Measurements from ENCODE around the gene CTSH. TPM values are rescaled to one million over a fixed set of nuclear protein-coding genes. Genes with fewer than 3 reads are reported as not detected.

Gene CTSH
- polyA plus RNA-seq, 1 donor (not counting 4 experiments of a cell fraction or from before 2014, with no cell fraction given): 23.0 TPM

GRCh38 chr15:78949461-78949860 lies 4.6 kb upstream of the CTSH start:
- H3K4me1 ChIP-seq (ENCODE audit: control insufficient read depth, extremely low read depth, insufficient read depth, low read length): peaks cover 21% of the 10 kb centered on the region
- no peak overlapping the region for H3K27ac ChIP-seq (ENCODE audit: control insufficient read depth, insufficient read depth, low read length)
- dilution Hi-C loops (cut with MboI; ENCODE audit: extremely low pct_ligation_motif_present, low sequenced_read_pairs): no loop called here
- H3K4me3 ChIP-seq (ENCODE audit: control insufficient read depth in 2 of 3, extremely low read depth in 1 of 3, insufficient read depth in 2 of 3, low read depth in 1 of 3, low read length in 3 of 3): no peak overlapping the region
- peaks cover 2% of the 10 kb centered on the region for H3K9me1 ChIP-seq (ENCODE audit: control insufficient read depth, extremely low read depth, insufficient read depth, low read length)
- no peak overlapping the region for H3K9ac ChIP-seq (ENCODE audit: control insufficient read depth, extremely low read depth, insufficient read depth, low read length)
- FAIRE-seq (no peak), DNase-seq (ENCODE audit: low read depth, low spot score) (no peak)
- H2AFZ ChIP-seq (ENCODE audit: control insufficient read depth, low read length): no peak overlapping the region
- TF ChIP-seq CTCF (optimal IDR thresholded peaks at IDR 0.05 in 1 of 3, IDR thresholded peaks at IDR 0.05 in 1 of 3, conservative IDR thresholded peaks at IDR 0.05 in 1 of 3; ENCODE audit: extremely low read depth in 1 of 3, insufficient read depth in 2 of 3, low read length in 3 of 3) (no peak), EZH2 (IDR thresholded peaks at IDR 0.05; ENCODE audit: low read length) (no peak)
- H3K36me3 ChIP-seq (ENCODE audit: control insufficient read depth in 2 of 2, extremely low read depth in 1 of 2, insufficient read depth in 2 of 2, low read length in 2 of 2): no peaks in the 10 kb centered on the region
- H3K9me3 ChIP-seq (ENCODE audit: control insufficient read depth, low read depth, low read length): no peaks in the 10 kb centered on the region
- no peak overlapping the region for H3K4me2 ChIP-seq (ENCODE audit: control insufficient read depth, extremely low read depth, insufficient read depth, low read depth, low read length)
- H4K20me1 ChIP-seq (ENCODE audit: control insufficient read depth, extremely low read depth, insufficient read depth, low read length): no peaks in the 10 kb centered on the region
- no peaks in the 10 kb centered on the region for H3K79me2 ChIP-seq (ENCODE audit: control insufficient read depth, insufficient read depth, low read length)
- peaks cover 16% of the 10 kb centered on the region for H3K27me3 ChIP-seq (ENCODE audit: control insufficient read depth, extremely low read depth, insufficient read depth, low read length)

GRCh38 chr15:78947506-78947905 lies 2.7 kb upstream of the CTSH start:
- no peak overlapping the region for H3K4me3 ChIP-seq (ENCODE audit: control insufficient read depth in 2 of 3, extremely low read depth in 1 of 3, insufficient read depth in 2 of 3, low read depth in 1 of 3, low read length in 3 of 3)
- peaks cover 2% of the 10 kb centered on the region for H3K9me1 ChIP-seq (ENCODE audit: control insufficient read depth, extremely low read depth, insufficient read depth, low read length)
- H3K4me2 ChIP-seq (ENCODE audit: control insufficient read depth, extremely low read depth, insufficient read depth, low read depth, low read length): no peak overlapping the region
- H4K20me1 ChIP-seq (ENCODE audit: control insufficient read depth, extremely low read depth, insufficient read depth, low read length): no peaks in the 10 kb centered on the region
- no peak overlapping the region for H2AFZ ChIP-seq (ENCODE audit: control insufficient read depth, low read length)
- TF ChIP-seq CTCF (optimal IDR thresholded peaks at IDR 0.05 in 1 of 3, IDR thresholded peaks at IDR 0.05 in 1 of 3, conservative IDR thresholded peaks at IDR 0.05 in 1 of 3; ENCODE audit: extremely low read depth in 1 of 3, insufficient read depth in 2 of 3, low read length in 3 of 3) (no peak), EZH2 (IDR thresholded peaks at IDR 0.05; ENCODE audit: low read length) (no peak)
- H3K9me3 ChIP-seq (ENCODE audit: control insufficient read depth, low read depth, low read length): no peaks in the 10 kb centered on the region
- dilution Hi-C loops (cut with MboI; ENCODE audit: extremely low pct_ligation_motif_present, low sequenced_read_pairs): no loop called here
- FAIRE-seq (no peak), DNase-seq (ENCODE audit: low read depth, low spot score) (no peak)
- H3K4me1 ChIP-seq (ENCODE audit: control insufficient read depth, extremely low read depth, insufficient read depth, low read length): peaks cover 21% of the 10 kb centered on the region
- peaks cover 25% of the 10 kb centered on the region for H3K27me3 ChIP-seq (ENCODE audit: control insufficient read depth, extremely low read depth, insufficient read depth, low read length)
- H3K36me3 ChIP-seq (ENCODE audit: control insufficient read depth in 2 of 2, extremely low read depth in 1 of 2, insufficient read depth in 2 of 2, low read length in 2 of 2): no peaks in the 10 kb centered on the region
- H3K79me2 ChIP-seq (ENCODE audit: control insufficient read depth, insufficient read depth, low read length): no peaks in the 10 kb centered on the region
- no peak overlapping the region for H3K27ac ChIP-seq (ENCODE audit: control insufficient read depth, insufficient read depth, low read length)
- no peak overlapping the region for H3K9ac ChIP-seq (ENCODE audit: control insufficient read depth, extremely low read depth, insufficient read depth, low read length)

Measured in keratinocyte (primary cell).